Measurements from ENCODE around the gene HOXD9.

Gene HOXD9

GRCh38 chr2:176122683-176123410, at the start of gene HOXD9:
Gene HOXD9, plus strand, starts transcription at chr2:176122719. Its CDS starts 50 bp downstream, at chr2:176122769.
- no peak for DNase-seq

GRCh38 chr2:176072951-176073904, 49.3 kb upstream of the HOXD9 start:
- no peak for DNase-seq

- DNase-seq: no peak
Observed at GRCh38 chr2:176074919-176075425, 47.5 kb upstream of the HOXD9 start.

- DNase-seq: no peak
Observed at GRCh38 chr2:176075481-176075880, 47.0 kb upstream of the HOXD9 start.

- no peak for DNase-seq
Observed at GRCh38 chr2:176076063-176076462, 46.5 kb upstream of the HOXD9 start.

- DNase-seq: no peak
Observed at GRCh38 chr2:176076796-176077195, 45.7 kb upstream of the HOXD9 start.

- no peak for DNase-seq
Observed at GRCh38 chr2:176078541-176079284, 43.8 kb upstream of the HOXD9 start.

- no peak for DNase-seq
Observed at GRCh38 chr2:176079285-176079830, 43.2 kb upstream of the HOXD9 start.

- no peak for DNase-seq
Observed at GRCh38 chr2:176079831-176080539, 42.5 kb upstream of the HOXD9 start.

- no peak for DNase-seq
Observed at GRCh38 chr2:176080540-176081375, 41.8 kb upstream of the HOXD9 start.

- DNase-seq: no peak
Observed at GRCh38 chr2:176081376-176081836, 41.1 kb upstream of the HOXD9 start.

- no peak for DNase-seq
Observed at GRCh38 chr2:176081837-176082524, 40.5 kb upstream of the HOXD9 start.

- no peak for DNase-seq
Observed at GRCh38 chr2:176082525-176082823, 40.0 kb upstream of the HOXD9 start.

- no peak for DNase-seq
Observed at GRCh38 chr2:176082824-176083751, 39.4 kb upstream of the HOXD9 start.

GRCh38 chr2:176083796-176084261, 38.7 kb upstream of the HOXD9 start, which contains the start of gene EVX2:
Gene EVX2, minus strand, starts transcription at chr2:176083962. Its CDS starts 186 bp downstream, at chr2:176083776.
- DNase-seq: no peak

- no peak for DNase-seq
Observed at GRCh38 chr2:176084611-176085119, 37.9 kb upstream of the HOXD9 start.

- DNase-seq: no peak
Observed at GRCh38 chr2:176085120-176085788, 37.3 kb upstream of the HOXD9 start.
